Stimulated activated CD8-positive, alpha-beta memory T cell treated with anti-CD3 and anti-CD28 coated beads, Interleukin-4, amount 100 ng/mL, for 1 hour (primary cell): ENCODE measurements around the gene ZNF429.
"Not testable (repeated sequence)": the region's sequence is repeated elsewhere in the genome, so short reads cannot be mapped to it uniquely, and the experiment has no call there.

Source experiments
- DNase-seq, 2 donors: peaks; one replicate each; pipeline ENCODE4 v3.0.0-alpha.2; 2020; ENCODE audit warnings: low read depth in 2 of 2, low spot score in 1 of 2

The ZNF429 gene

DNA sequence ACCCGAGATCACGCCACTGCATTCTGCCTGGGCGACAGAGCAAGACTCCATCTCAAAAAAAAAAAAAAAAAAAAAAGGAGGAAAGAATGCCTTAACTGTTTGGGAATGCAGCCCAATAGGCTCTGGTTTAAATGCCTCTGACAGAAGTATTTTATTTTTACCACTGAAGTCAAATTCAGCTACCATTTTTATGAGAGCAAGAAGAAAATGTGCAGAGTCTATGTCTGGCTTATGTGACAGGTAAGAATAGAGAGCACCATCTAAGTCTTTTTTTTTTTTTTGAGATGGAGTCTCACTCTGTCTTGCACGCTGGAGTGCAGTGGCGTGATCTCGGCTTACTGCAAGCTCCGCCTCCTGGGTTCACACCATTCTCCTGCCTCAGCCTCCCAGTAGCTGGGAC is 7.2 kb downstream of the ZNF429 start:
- not testable (repeated sequence) for DNase-seq

DNA sequence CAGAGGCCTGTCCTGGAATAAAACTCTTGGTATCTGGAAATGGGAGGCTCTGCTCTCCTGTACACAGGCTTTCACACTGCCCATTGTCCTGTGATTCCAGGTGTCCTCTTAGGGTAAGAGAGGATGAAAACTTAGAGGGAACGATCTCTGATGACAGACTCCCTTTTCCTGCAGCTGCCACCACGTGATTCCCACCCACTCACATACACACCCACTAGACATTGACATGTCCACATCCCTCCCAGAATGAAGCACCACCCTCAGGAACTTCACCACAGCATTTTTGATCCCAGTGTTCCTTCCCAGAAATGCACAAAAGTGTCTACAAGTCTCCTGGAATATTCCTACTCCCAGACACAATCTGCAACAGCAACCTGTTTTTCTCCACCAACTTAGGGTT is 8.2 kb downstream of the ZNF429 start:
- DNase-seq, result no peak

DNA sequence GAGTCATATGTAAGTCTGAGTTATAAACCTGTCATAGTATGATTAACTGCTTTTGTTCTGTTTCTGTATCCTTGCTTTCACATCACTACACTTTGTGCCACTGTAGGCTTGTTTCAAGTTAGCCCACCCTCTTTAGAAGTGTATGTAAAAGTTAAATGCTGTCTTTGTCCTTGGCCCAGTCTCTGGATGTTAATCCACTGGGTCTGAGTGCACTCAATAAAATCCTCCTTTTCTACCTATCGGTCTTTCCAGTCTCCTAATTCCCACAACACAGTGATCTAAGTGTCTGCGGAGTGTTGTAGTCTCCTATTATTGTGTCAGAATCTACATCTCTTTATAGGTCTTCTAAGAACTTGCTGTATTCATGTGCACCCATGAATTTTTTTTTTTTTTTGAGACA is 14.1 kb downstream of the ZNF429 start:
- no peak for DNase-seq

DNA sequence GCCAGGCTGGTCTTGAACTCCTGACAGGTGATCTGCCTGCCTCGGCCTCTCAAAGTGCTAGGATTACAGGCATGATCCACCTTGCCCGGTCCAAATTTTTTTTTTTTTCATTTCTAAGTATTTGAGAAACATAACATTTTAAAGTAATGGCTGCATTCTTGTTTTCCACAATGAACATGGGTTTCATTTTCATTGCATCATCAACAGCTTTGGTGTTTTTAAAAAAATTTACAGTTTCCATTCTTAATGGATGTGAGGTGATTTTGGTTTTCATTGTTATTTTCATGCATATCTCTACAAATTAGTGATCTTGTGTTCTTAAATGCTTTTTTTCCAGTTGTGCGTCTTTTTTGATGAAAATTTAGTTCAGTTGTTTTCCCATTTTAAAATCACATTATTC is 27.5 kb downstream of the ZNF429 start:
- DNase-seq, result no peak

DNA sequence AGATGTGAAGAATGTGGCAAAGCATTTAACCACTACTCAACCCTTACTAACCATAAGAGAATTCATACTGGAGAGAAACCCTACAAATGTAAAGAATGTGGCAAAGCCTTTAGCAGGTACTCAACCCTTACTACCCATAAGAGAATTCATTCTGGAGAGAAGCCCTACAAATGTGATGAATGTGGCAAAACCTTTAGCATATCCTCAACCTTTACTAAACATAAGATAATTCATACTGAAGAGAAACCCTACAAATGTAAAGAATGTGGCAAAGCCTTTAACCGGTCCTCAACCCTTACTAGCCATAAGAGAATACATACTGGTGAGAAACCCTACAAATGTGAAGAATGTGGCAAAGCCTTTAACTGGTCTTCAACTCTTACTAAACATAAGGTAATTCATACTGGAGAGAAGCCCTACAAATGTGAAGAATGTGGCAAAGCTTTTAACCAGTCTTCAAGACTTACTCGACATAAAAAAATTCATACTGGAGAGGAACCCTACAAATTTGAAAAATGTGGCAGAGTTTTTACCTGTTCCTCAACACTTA is 31.4 kb downstream of the ZNF429 start:
- not testable (repeated sequence) for DNase-seq

DNA sequence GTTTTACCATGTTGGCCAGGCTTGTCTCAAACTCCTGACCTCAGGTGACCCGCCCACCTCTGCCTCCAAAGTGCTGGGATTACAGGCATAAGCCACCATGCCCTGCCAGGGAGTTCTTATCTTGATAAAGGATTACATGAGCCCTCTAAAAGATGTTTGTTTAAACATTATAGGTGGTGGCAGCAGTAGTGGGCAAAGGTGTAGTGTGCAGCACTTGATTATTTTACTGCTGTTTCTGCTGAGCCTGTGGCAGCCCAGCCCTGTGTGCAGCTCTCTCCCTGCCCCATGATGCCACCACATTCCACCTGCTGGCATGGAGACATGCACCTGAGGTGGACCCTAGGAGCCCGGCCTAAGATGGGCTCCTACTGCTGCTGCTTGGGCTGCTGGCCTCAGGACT is 54.0 kb downstream of the ZNF429 start:
- DNase-seq, result no peak

DNA sequence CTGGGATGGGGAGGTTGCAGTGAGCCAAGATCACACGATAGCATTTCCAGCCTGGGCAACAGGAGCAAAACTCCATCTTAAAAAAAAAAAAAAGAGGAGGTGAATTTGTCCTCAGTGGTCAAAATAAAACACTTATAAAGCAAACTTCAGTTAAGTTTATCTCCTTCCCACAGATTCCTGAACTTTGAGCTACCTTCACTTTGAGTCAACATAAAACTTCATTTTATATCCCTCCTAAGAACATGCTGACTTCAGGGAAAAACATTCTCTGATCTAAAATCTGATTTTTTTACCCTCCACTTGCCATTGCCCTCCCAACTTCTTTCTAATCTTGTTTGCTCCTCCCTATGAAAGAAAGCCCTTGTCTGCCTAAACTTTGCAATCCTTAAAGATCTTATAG is 59.0 kb downstream of the ZNF429 start:
- no peak for DNase-seq

DNA sequence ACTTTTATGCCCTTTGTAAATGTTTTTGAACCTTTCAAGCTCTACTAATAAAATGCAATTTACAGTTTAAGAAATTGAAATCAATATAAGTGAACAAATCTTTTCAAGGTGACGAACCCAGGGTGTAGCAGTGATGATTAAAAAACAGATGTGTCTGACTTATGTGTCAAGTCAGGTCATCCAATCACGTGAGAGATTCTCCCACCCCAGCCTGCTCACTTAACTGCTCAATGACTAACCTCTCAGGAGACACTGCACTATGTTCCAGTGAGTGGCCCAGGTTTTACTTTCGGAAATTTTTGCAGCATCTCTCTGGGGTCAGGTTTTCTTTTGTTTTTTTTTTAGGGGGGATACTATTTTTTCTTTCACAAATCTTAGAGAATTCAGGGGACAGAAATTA is 60.7 kb downstream of the ZNF429 start:
- no peak for DNase-seq

DNA sequence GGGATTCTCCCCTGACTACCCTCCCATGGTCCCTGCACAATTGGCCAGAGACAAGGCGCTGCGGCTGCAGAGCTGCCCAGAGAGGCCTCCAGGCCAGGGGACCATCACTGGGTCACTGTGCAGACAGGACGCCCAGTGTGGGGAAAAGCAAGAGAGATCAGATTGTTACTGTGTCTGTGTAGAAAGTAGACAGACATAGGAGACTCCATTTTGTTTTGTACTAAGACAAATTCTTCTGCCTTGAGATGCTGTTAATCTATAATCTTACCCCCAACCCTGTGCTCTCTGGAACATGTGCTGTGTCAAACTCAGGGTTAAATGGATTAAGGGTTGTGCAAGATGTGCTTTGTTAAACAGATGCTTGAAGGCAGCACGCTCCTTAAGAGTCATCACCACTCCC is 62.4 kb downstream of the ZNF429 start:
- DNase-seq, result not testable (repeated sequence)

DNA sequence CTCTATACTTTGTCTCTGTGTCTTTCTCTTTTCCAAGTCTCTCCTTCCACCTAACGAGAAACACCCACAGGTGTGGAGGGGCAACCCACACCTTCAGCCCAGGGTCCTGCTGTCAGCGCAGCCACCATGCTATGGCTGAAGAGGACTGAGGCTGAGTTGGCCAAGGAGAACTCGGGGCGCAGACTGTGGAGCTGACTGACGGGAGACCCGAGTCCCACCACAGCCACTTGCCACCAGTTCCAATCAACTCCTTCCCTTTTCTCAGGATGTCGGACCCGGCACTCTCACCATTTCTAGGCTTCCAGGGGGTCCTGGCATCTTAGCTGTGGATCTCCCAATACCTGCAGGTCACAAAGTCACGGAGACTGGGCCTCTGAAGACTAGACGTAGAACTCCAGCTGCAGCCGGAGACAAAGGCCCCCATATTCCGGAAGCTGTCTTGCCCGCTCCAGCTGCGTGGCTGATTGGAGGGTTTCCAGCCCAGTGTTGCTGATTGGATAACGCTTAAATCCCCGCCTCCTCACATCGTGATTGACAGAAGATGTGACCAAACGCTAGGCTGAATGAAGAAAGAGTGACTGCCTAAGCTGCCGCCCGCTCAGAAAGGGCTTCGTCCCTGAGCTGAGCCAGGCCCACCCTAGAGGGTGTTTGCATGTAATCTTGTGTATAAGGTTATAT is 63.6 kb downstream of the ZNF429 start:
- DNase-seq, result peak; percentile 13 to 84

DNA sequence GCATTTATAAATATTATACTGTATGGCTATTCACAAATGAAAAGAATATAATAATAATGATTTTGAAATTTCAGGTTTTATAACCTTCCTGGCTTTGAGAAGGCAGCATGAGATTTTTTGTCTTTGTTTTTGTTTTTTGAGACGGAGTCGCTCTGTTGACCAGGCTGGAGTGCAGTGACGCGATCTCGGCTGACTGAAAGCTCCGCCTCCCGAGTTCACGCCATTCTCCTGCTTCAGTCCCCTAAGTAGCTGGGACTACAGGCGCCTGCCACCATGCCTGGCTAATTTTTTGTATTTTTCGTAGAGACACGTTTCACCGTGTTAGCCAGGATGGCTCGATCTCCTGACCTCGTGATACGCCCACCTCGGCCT is 64.1 kb downstream of the ZNF429 start:
- peak in 1 of 2 donors; percentile 21 for DNase-seq

DNA sequence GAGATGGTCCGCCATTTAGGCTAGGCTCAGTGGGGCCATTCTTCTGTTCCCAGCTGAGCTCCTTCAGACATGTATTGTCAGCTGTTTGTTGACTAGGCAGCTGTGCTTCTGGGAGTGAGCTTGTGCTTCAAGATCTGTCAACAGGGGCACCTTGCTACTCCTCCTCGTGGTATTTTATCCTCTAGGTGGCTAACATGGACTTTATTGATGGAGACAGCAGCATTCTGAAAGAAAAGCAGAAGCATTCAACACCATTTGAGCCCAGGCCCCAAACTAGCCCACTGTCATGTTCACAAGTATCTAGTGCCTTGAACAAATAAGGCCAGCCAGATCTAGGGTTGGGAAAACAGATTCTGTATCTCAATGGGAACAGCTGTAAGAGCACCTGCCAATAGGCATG is 65.9 kb downstream of the ZNF429 start:
- no peak for DNase-seq

DNA sequence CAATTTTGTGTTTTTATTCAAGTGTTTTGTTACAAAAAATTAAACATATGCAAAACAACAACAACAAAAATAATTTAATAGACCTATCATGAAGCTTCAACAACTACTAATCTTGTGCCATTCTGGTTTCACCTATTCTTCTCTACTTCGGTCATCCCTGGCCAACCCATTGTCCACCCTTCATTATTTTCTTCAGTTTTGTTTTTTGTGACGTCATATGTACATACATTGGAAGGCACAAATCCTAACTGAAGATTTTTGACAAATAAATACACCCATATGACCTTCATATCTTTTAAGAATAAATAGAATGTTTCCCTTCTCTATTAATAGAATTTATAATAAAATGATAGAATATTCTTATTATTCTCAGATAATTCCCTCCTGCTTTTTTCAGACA is 69.2 kb downstream of the ZNF429 start:
- no peak for DNase-seq

DNA sequence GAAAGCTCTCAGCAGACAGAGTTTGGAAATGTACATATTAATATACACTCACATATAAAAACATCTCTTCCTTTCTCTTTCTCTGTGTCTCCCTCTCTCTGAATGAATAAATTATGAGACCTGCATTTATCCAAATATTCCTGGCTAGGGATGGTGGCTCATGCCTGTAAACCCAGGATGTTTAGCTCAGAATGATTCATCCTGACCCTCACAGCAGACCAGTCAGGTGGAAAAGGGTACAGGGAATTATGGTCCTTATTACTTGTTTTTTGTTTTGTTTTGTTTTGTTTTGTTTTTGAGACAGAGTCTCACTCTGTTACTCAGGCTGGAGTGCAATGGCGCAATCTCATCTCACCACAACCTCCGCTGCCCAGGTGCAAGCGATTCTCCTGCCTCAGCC is 71.1 kb downstream of the ZNF429 start:
- DNase-seq, result no peak

DNA sequence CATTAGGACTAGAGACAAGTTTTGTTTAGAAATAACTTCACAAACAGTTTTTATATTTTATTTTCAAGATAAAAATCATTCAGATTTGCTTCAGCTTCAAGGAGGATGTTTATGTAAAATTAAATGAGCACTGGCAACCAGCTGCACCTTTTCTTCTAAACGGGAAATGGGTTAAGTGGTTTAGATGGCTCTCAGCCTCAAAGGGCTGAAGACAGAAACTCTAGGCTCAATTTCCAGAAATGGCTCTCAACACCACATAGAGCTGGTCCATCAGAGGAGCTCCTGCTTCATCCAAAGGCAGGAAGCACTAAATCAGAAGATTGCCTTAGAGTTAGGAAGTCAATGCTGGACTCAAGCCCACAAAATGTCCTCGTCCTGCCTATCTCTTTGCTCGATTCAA is 74.7 kb downstream of the ZNF429 start:
- DNase-seq, result no peak

DNA sequence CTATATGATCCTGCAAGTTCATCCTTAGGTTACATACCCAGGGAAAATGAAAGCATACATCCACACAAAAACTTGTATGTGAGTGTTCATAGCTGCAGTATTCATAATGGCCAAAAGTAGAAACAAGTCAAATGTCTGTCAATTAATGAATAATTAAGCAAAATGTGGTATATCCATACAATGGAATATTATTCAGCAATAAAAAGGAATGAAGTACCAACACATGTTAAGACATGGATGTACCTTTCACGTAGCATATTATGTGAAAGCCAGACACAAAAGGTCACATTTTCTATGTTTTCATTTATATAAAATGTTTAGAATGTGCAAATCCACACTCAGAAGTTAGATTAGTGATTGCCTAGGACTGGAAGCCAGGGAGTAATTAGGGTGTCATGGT is 75.4 kb downstream of the ZNF429 start:
- DNase-seq, result no peak

DNA sequence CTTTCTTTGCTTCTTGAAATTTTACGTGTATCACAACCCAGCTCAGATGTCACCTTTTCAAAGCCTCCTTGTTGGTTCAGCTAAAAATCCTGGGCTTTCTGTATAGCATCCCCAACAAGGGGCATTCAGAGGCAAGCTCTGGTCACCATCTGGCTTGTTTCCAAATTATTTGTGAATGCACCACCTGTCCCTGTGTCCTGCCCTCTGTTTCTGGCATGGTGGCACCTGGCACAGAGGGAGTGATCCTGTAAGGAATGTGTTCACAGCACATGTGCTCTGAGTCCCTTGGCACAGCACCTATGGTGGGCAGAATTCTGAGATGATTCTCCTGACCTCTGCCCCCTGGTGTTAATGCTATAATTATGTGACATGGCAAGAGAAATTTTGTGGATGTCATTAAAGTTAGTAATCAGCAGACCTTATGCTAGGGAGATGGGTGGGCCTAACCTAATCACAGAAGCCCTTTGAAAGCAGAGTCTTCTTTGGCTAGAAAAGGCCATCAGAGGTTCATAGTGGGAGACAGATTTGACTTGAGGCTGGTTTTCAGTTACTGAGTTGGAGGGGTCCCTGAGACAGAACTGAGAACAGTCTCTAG is 76.3 kb downstream of the ZNF429 start:
- DNase-seq, result no peak

DNA sequence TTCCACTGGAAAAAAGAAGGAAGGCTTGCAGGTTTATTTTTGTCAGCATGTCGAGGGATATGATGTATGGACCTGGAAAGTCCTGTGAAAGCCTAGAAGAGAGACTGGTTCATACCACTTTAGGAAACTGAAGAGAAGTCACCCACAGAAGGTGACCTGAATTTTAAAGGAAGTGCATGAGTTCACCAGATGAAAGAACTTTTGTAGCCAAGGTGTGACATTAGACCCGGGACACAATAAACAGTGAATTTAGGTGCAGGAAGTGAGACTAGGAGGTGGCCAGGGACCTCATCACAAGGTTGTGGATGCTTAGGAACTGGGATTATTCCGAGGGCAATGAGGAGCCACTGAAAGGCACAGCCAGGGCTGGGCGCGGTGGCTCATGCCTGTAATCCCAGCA is 79.1 kb downstream of the ZNF429 start:
- DNase-seq, result no peak

DNA sequence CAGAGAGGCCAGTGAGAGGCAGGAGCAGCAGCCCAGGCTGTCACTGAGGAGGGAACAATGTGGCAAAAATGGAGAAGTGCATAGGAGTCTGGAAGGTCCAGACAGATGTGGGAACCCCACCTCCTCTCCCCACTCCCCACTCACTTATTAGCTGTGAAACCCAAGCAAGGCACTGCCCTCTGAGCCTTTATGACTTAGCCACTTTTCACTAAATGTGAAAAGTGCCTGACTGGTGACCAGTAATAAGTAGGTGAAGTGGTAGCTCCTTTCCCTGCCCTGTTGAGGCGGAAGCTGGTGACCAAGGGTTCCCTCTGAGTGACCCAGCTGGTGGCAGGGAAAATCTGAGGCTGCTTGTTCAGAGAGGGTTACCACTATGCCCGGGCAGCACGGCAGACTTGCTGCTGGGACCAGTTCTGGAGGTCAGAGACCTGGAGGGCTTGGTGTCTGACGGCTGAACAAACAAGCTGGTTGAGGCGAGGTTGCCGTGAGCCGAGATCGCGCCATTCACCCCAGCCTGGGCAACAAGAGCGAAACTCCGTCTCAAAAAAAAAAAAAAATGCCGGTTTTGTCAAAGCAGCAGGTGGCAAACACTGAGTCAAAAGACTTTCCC is 80.0 kb downstream of the ZNF429 start:
- no peak for DNase-seq

DNA sequence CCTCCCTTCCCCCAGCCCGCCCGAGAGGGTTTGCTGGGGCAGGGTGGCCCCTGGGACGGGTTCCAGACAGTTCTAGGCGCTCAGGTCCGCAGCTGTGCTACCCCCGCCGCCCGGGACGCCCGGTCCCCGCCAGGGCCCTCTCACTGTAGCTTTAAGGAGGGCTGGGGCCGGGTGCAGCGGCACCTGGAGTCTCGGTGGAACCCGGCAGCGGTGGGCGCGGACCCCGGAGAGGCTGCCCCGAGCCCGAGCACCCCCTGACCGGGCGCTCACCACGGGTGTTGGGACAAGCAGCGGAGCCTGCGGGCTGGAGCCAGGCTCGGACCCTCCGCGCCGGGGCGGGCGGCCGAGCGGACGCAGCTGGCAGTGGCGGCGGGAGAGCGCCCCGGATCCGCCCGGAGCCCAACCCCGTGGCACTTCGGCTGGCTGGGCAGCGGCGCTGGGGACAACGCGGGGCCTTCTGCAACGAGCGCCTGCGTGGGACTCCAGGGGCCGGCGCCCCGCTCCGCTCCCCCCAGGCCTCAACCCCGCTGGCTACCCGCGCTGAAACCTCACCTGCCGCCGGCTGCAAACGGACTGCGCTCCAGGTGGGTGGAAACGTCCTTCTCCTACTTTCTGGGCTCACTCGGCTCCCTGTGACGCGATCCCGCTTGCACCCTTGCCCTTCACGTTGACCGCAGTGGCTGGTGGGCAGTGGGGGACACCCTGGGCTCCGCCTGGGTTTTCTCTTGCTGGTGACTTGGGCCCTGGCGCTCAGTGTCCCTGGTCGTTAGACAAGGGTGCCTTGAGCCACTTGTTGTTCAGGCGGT is 81.1 kb downstream of the ZNF429 start:
- peak in 1 of 2 donors; percentile 10 for DNase-seq

DNA sequence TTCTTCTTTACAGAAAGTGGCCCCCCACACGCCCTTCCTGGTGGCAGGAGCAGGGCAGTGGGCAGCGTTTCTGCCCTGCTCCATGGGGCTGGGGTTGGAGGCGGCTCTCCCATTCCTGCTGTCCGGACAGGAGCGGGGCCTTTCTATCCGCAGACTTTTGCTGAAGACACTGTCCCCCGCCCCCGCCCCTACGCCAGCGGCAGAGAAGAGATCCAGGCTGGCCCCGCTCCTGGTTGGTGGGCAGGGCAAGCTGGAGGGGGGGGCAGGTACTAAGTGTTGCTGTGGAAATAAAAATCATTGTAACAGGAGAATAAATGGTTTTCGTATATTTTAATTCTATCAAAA is 81.7 kb downstream of the ZNF429 start:
- no peak for DNase-seq

DNA sequence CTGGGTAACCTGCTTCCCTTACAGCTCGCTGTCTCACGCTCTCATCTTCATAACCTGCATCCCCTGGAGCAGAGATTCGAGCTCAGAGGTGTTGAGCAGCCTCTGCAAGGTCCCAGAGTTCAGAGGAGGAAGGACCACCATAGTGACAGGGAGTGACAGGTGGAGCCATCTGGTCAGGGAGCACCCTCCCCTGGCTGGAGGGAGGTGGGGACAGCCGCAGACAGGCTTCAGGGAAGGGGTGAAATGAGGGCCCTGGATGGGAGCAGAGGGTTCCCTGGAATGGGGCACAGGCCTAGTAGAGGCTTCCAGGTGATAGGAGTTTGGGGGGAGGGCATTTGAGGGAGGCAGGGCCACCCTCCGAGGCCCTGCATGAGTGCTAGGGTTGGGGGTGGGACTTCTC is 82.1 kb downstream of the ZNF429 start:
- no peak for DNase-seq
